ENCODE data around the gene SH2D6. TPM values are rescaled to one million over a fixed set of nuclear protein-coding genes. Genes with fewer than 3 reads are reported as not detected.

SH2D6 gene
- total and polyA plus RNA-seq, 2 donors (not counting 1 experiment from before 2014, with no cell fraction given), result 0.27 to 1.6 TPM

- WGBS (ENCODE audit: insufficient coverage), result 99% methylated on average over 6 of the region's 8 CpGs
- ChIA-PET CTCF (no interaction called here), POLR2A (interaction anchor here (0.7 to 2.0 kb wide), 3 partner anchors 9 to 139 kb away, joined by 4 to 5 read pairs (median 5); partner anchors contain the start of gene MAT2A)
Measured at GRCh38 chr2:85400023-85400422, 18.5 kb upstream of the SH2D6 start.

More at GRCh38 chr2:85400023-85400422, 18.5 kb upstream of the SH2D6 start:
- DNase-seq (no peak), ATAC-seq (ENCODE audit: low read depth) (no peak)
- no peaks in the 10 kb centered on the region for H3K27me3 ChIP-seq (replicated peaks in 1 of 4; ENCODE audit: control extremely low read depth in 1 of 4, control insufficient read depth in 3 of 4, insufficient read depth in 4 of 4, low read length in 3 of 4)
- H2AFZ ChIP-seq (ENCODE audit: insufficient read depth, low read depth, low read length, poor library complexity, severe bottlenecking), result no peak overlapping the region
- peaks cover 0 to 4% (median 0%) of the 10 kb centered on the region in 3 donors for H3K9me3 ChIP-seq (ENCODE audit: control extremely low read depth in 1 of 3, control insufficient read depth in 2 of 3, insufficient read depth in 1 of 3, low read length in 2 of 3)
- intact Hi-C loops (cut with micrococcal nuclease), result no loop called here
- TF ChIP-seq EZH2 (IDR thresholded peaks at IDR 0.05; ENCODE audit: borderline replicate concordance, insufficient read depth, low read depth, low read length, poor library complexity, severe bottlenecking) (no peak), CTCF (IDR thresholded peaks at IDR 0.05) (no peak)
- H3K4me3 ChIP-seq (ENCODE audit: control extremely low read depth in 1 of 5, extremely low read depth in 1 of 5, insufficient read depth in 1 of 5, low read depth in 2 of 5, low read length in 4 of 5), result no peak overlapping the region
- H3K4me1 ChIP-seq (ENCODE audit: control insufficient read depth in 2 of 2, insufficient read depth in 2 of 2, low read length in 2 of 2), result peaks cover 17 to 18% of the 10 kb centered on the region in 2 donors
- H3K4me2 ChIP-seq (replicated peaks; ENCODE audit: low read depth, low read length, poor library complexity, severe bottlenecking), result no peak overlapping the region
- Mint-ChIP-seq H3K27ac (peak overlapping the region; percentile 76), H3K9me3 (ENCODE audit: insufficient read depth) (no peaks in the 10 kb centered on the region), H3K4me3 (no peak overlapping the region), H3K27me3 (no peaks in the 10 kb centered on the region), H3K4me1 (peaks cover 19% of the 10 kb centered on the region)
- H3K79me2 ChIP-seq (ENCODE audit: control insufficient read depth, insufficient read depth, low read length), result peaks cover 7% of the 10 kb centered on the region
- no peak overlapping the region for H3K27ac ChIP-seq (ENCODE audit: low read length in 2 of 2)
- peaks cover 5 to 66% of the 10 kb centered on the region in 2 experiments for H3K36me3 ChIP-seq (replicated peaks in 1 of 2; ENCODE audit: control extremely low read depth in 1 of 2, control insufficient read depth in 1 of 2, extremely low read depth in 1 of 2, insufficient read depth in 2 of 2, low read length in 1 of 2)
- H4K20me1 ChIP-seq (ENCODE audit: control insufficient read depth, insufficient read depth, low read length, poor library complexity, severe bottlenecking), result no peaks in the 10 kb centered on the region
- no peak overlapping the region for H3K9ac ChIP-seq (ENCODE audit: low read length)

Data from B cell (primary cell).